ENCODE measurements around the gene DDIAS.
"Not testable (repeated sequence)": the region's sequence is repeated elsewhere in the genome, so short reads cannot be mapped to it uniquely, and the experiment has no call there.

The DDIAS gene

DNA sequence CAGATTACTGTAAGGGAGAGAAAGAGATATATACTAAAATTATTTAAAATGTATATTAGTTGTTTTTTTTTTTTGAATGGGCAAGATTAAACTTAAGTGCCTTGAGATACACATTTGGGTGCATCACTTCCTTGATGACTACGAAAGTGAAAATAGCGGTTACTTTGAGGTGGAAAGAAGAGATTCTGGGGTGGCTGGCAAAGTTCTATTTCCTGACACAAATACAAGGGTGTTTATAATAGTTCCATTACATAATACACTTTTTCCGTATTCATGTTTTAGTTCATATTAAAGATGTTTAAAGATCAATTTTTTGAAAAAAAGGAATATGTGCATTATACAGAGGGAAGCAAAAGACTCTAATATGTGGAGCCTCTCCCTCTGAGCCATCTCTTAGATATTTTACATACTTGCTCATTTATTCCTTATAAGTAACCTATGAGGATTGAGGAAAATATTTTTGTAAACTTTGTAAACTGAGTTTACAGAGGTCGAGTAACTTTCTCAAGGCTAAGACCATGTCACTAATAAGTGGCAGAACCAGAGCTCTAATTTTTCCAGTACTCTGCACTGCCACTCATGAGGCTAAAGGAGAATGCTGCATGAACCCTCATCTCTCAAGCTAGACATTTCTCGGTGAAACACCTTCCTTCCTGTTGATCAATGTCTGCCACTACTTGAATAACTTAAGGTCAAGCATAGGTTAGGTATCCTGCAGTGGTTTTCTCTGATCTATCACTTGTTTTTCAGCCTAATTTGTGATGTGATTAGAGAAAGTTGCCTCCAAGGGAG, 58.6 kb downstream of the DDIAS start:
- in situ Hi-C loops (cut with MboI; ENCODE audit: low sequenced_read_pairs), result no loop called here

DNA sequence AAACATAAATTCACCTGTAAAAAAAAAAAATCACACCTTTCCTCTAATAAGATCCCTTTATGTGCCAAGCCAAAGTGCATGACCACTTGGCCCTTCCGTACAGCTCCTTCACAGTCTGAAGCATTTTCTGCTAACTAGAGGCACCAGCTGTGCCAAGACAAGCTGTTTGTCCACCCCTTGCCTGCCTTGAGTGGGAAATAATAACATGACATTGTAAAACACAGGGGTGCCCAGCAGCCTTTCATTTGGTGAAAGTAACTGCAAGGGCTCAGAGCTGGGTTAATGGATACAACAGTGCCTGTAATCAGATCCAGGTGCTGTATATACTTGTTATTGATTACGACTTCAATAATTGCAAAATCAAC, 59.2 kb downstream of the DDIAS start:
- in situ Hi-C loops (cut with MboI; ENCODE audit: low sequenced_read_pairs), result no loop called here

DNA sequence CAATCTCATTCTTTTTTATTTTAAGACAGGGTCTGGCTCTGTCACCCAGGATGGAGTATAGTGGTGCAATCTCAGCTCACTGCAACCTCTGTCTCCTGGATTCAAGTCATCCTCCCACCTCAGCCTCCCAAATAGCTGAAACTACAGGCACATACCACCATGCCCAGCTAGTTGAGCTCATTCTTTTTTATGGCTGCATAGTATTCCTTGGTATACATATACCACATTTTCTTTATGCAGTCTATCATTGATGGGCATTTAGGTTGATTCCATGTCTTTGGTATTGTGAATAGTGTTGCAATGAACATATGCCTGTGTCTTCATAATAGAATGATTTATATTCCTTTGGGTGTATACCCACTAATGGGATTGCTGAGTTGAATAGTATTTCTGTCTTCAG, 60.5 kb downstream of the DDIAS start:
- in situ Hi-C loops (cut with MboI; ENCODE audit: low sequenced_read_pairs), result not testable (repeated sequence)

DNA sequence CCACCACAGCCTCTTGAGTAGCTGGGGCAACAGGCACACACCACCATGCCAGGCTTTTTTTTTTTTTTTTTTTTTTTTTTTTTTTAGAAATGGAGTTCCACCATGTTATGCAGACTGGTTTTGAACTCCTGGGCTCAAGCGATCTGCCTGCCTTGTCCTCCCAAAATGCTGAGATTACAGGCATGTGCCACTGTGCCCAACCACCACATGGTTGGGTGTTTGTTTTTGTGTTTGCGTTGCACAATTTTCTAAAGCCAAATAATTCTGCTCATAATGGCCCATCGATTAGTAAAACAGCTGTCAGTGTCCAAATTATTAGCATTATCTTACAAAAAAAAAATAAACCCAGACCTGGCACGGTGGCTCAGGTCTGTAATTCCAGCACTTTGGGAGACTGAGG, 65.8 kb downstream of the DDIAS start:
- in situ Hi-C loops (cut with MboI; ENCODE audit: low sequenced_read_pairs), result no loop called here

DNA sequence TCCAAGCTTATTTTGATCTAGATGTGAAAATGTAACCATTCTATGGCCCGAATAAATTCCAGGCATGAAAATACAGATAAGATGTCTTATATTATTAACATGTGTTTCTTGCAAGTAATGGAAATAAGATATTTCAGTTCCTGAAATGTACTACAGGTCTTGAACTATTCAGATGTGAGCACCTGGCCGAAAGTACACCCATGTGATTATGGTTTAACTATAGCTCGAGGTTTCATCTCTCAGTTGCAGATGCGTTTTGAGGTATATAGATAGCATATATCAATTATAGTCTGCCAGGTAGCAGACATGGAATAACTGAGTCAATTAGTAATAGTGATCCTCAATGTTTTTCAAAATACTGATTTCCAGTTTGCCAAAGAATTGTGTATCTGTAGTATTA, 68.3 kb downstream of the DDIAS start:
- in situ Hi-C loops (cut with MboI; ENCODE audit: low sequenced_read_pairs), result no loop called here

DNA sequence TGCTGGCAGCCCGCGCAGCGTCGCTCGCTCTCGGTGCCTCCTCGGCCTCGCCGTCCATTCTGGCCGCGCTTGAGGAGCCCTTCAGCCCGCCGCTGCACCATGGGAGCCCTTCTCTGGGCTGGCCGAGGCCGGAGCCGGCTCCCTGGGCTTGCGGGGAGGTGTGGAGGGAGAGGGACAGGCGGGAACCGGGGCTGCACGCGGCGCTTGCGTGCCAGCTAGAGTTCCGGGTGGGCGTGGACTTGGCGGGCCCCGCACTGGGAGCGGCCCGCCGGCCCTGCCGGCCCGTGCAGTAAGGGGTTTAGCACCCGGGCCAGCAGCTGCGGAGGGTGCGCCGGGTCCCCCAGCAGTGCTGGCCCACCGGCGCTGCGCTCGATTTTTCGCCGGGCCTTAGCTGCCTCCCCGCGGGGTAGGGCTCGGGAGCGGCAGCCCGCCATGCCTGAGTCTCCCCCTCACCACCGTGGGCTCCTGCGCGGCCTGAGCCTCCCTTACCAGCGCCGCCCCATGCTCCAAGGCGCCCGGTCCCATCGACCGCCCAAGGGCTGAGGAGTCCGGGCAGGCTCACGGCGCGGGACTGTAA, 69.1 kb downstream of the DDIAS start:
- in situ Hi-C loops (cut with MboI; ENCODE audit: low sequenced_read_pairs), result not testable (repeated sequence)

DNA sequence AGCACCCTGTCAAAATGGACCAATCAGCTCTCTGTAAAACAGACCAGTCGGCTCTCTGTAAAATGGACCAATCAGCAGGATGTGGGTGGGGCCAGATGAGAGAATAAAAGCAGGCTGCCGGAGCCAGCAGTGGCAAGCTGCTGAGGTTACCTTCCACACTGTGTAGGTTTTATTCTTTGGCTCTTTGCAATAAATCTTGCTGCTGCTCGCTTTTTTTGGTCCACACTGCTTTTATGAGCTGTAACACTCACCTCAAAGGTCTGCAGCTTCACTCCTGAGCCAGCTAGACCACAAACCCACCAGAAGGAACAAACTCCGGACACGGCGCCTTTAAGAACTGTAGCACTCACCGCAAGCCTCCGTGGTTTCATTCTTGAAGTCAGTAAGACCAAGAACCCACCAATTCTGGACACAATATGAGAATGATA, 70.0 kb downstream of the DDIAS start:
- in situ Hi-C loops (cut with MboI; ENCODE audit: low sequenced_read_pairs), result not testable (repeated sequence)

DNA sequence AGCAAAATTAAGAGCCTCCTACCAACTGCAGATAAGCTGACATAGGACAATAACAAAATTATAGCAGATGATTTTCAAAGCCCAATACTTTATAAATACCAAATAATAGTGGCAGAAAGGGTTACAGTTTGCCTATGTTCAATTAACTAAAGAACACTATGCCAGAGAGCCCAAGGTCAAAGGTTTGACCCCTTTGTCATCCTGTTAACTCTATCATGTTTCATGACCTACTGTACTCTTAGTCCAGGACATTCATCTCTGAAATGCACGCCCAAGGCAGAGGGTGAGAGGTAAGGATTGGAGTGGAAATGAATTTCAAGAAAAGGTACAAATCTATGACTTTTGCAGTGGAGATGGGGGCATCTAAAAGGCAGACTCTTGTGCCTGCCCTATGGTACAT, 70.6 kb downstream of the DDIAS start:
- in situ Hi-C loops (cut with MboI; ENCODE audit: low sequenced_read_pairs), result no loop called here

DNA sequence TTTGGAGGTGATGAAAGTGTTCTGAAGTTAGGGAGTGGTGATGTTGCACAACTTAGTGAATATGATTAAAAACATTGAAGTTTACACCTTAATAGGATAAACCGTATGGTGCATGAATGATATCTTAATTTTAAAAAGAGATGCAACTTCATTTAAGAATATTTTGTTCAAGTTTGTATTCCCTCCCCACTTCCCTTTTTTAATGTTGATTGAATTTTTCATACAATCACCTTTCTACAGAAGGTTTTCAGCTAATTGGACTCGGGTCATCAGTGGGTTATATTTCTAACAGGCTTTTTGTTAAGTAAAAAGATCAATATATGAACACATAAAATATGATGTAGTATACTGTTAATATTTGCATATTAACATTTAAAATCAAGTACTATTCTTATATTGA, 72.6 kb downstream of the DDIAS start:
- in situ Hi-C loops (cut with MboI; ENCODE audit: low sequenced_read_pairs), result no loop called here

DNA sequence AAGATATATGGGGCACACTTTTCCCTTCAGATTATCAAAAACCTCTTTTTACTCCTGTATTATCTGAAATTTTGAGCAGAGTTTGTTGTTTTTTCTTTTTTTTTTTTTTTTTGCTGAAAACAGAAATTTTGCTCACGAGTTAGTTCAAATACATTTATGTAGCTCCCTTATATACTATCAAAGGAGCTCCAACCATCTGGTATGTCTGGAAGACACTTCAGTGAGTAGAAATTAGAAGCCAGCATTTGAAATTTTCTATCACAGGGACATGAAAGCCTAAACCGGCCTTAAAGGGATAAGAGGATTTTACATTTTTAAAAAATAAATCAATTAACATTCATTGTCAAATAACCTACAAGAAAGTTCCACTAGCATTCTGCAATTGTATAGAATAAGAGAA, 73.3 kb downstream of the DDIAS start:
- in situ Hi-C loops (cut with MboI; ENCODE audit: low sequenced_read_pairs), result no loop called here

DNA sequence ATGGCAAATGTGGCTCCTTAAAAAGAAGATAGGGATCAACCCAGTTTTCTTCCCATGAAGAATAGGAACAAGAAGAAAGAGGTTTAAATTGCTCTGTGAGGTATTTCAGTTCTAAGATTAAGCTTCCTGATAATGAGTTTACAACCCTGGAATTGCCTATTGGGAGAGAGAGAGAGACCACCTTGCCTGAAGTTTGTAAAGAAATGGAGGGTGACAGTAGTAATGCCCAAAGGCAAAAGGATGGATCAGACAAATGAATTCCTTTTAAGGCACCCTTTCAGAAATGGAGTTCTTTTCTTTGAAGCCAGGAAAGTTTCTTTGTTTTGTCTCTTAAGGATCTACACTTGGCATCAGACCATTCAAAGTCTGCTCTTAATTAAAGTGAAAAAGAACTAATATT, 74.3 kb downstream of the DDIAS start:
- in situ Hi-C loops (cut with MboI; ENCODE audit: low sequenced_read_pairs), result no loop called here

DNA sequence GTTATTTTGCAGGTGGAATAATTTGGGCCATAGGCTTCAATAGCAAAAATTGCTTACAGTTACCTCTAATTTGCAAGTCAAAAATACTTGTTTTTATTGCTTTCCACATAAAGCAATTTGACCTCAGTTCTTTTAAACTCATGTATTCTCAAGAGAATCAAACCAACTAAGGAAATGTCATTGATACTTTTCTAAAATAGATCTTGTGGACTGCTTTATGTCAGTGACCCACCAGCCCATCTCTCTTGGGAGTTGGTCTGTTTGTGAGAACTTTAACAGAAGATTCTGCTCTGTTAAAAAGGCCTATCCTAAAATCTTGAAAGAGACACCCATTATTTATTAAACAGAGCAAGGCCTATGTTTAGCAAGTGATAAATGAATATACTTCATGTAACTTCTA, 75.2 kb downstream of the DDIAS start:
- in situ Hi-C loops (cut with MboI; ENCODE audit: low sequenced_read_pairs), result no loop called here

DNA sequence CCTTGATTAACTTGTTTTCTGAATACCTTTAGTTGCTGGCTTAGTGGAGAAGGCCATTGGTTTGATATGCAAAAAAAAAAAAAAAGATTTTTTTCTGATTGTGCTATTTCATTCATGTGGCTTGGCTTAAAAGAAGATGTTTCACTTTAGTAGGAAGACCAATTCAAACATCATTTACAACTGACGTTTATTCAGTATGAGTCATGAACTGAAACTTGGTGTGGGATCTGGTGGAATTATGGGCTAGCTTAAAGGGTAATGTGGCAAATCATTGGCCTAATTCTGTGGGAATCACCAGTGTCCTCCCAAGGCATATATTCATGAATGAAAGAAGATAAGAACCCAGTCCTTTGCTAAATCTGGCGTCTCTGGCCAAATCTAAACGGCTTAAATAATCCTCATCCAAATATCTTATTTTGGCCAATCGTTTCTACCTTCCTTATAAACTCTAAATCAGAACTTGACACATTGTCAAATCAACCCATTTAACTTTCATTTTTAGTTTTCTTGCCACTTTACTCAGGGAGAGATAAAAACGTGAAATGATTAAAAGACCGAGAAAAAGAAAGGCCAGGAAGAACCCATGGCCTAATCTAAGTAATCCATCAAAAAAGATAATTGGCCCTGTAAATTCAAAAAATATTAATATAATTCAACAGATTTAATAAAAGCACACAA, 77.0 kb downstream of the DDIAS start:
- in situ Hi-C loops (cut with MboI; ENCODE audit: low sequenced_read_pairs), result no loop called here

DNA sequence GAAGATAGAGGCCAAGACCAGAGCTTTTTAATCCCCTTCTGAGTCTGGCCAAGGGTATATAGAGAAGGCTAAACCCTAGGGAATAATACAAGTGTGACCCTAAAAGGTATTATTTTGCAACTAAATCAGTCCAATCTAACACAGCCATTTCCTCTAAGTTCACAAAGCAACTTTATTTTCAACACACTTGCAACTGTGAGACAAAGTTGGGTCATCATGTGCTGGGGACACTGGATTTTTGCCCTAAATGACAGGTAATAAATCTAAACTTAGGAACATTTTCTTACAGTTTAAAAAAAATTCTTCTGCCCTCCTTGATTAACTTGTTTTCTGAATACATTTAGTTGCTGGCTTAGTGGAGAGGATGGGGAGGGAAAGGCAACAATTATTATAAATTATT, 78.3 kb downstream of the DDIAS start:
- in situ Hi-C loops (cut with MboI; ENCODE audit: low sequenced_read_pairs), result no loop called here

DNA sequence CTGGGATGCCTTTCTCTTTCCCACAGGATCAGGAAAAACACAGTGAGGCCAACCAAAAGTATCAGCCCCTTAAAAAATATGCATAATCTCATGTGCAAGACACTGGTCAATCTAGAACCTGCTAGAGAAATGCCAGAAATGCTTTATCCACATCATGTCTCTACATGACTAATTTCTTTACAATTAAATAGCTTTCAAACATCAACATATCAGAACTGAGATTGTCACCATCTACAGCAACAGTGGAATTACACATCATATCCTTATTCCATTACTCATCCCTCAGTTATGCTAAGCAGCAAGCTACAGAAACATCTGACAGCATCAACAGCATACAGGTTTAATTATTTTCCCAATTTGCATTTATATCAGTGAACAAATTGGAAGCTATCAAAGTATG, 78.8 kb downstream of the DDIAS start:
- in situ Hi-C loops (cut with MboI; ENCODE audit: low sequenced_read_pairs), result no loop called here

DNA sequence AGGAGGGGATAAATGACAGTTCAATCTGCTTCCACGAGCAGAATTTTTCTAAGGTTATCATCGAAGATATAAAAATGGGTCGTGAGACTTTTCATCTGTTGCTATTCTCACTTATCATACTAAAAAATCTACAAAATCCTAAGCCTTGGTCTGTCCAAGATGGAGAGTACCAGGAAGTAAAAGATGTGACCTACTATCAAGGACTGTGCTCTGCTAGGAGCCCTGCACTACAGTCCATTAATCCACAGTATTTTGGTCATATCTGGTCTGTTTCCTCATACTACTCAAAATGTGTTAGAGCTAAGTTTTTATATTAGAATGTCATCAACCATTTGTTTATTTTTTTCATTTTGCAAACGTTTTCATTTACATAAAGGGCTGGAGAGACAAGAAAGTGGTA, 79.4 kb downstream of the DDIAS start:
- in situ Hi-C loops (cut with MboI; ENCODE audit: low sequenced_read_pairs), result no loop called here

DNA sequence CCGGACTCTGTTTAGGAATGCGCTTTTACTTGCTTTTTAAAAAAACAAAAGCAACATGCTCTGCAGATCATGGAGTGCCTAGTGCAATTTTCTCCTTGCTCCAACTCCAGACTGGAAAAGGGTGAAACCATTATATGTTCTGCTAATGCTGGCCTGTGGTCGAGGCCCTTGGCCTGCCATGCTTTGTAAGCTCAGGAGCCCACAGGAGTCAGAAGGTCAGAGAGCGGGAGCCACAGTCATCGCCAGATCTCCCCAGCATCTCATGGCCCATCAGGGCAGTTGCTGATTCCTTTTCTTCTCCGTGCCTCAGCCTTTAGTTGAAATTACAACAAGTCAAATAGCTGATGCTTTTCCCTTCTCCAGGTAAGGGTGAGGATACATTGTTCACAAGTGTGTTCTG, 80.3 kb downstream of the DDIAS start:
- in situ Hi-C loops (cut with MboI; ENCODE audit: low sequenced_read_pairs), result no loop called here

Data from HL-60/S4 (cell line).